Endothelial cell of umbilical vein (primary cell): ENCODE results near the gene COMT. TPM values are rescaled to one million over a fixed set of nuclear protein-coding genes. Genes with fewer than 3 reads are reported as not detected.

Source experiments
- BruUV-seq: library from RNA; stranded (reverse); fragments of 400-500 nt; replicated peaks from 2 replicates; lab custom pipeline; 2021; lab: Mats Ljungman, UMichigan
- CTCF ChIA-PET: fragments of 300-600, 350-600 bp; sonication (Branson Sonifier 250); formaldehyde crosslinking; loops from one replicate; lab custom pipeline; 2021; ENCODE audit warnings: antibody characterized with exemption, inconsistent platforms; lab: Charles Lee
- POLR2A ChIA-PET: fragments of 300-600, 350-600 bp; sonication (Branson Sonifier 250); formaldehyde crosslinking; loops from one replicate; lab custom pipeline; 2021; ENCODE audit warnings: antibody characterized with exemption, inconsistent platforms; lab: Charles Lee
- DNase-seq: peaks from one replicate; pipeline ENCODE4 v3.0.0-alpha.2; 2011; ENCODE audit warnings: low read depth, low spot score
- FAIRE-seq: peaks from 2 replicates; lab custom pipeline; 2011; peaks lifted over from hg19 to GRCh38; lab: Jason Lieb, UNC
- H2AFZ ChIP-seq: 2 replicates; pipeline ENCODE4 v1.6.0; 2012; ENCODE audit warnings: low read depth, low read length, control low read depth, inconsistent platforms
- H3K27ac ChIP-seq: 2 replicates; pipeline ENCODE4 v1.5.1; 2011; ENCODE audit warnings: low read depth, mild to moderate bottlenecking, control low read depth, low read length, moderate library complexity; ENCODE audit not compliant: insufficient read depth
- H3K27me3 ChIP-seq, 2 experiments: 2 replicates each; pipeline versions ENCODE4 v1.6.0 to v1.6.1; 2011; ENCODE audit warnings: low read length in 2 of 2, mixed read lengths in 1 of 2; ENCODE audit not compliant: control insufficient read depth in 2 of 2, insufficient read depth in 2 of 2
- H3K36me3 ChIP-seq, 2 experiments: 2 replicates in 1 of 2; 3 replicates in 1 of 2; pipeline ENCODE4 v1.5.1; 2011; ENCODE audit warnings: low read length in 2 of 2, mild to moderate bottlenecking in 1 of 2, moderate library complexity in 1 of 2; ENCODE audit not compliant: control insufficient read depth in 2 of 2, insufficient read depth in 2 of 2; ENCODE audit errors: extremely low read depth in 1 of 2
- H3K4me1 ChIP-seq: 3 replicates; pipeline ENCODE4 v1.5.1; 2011; ENCODE audit warnings: mild to moderate bottlenecking, low read length; ENCODE audit not compliant: control insufficient read depth, insufficient read depth; ENCODE audit errors: extremely low read depth
- H3K4me2 ChIP-seq: 2 replicates; pipeline ENCODE4 v1.6.1; 2011; ENCODE audit warnings: low read length, control low read depth, mixed read lengths; ENCODE audit not compliant: insufficient read depth
- H3K4me3 ChIP-seq, 3 experiments: fragments of 200-600 bp in 1 of 3; sonication (generic), shearing (Covaris generic) in 1 of 3; replicated peaks in 1 of 3; 2 replicates each; pipeline ENCODE4 v1.5.1; 2011 to 2016; ENCODE audit warnings: control low read depth in 3 of 3, low read length in 3 of 3, mild to moderate bottlenecking in 2 of 3, inconsistent platforms in 1 of 3, low read depth in 1 of 3, moderate library complexity in 1 of 3; ENCODE audit not compliant: insufficient read depth in 1 of 3
- H3K79me2 ChIP-seq: 2 replicates; pipeline ENCODE4 v1.6.0; 2012; ENCODE audit warnings: low read length, inconsistent platforms; ENCODE audit not compliant: control insufficient read depth, insufficient read depth
- H3K9ac ChIP-seq: replicated peaks from 2 replicates; pipeline ENCODE3; 2011; ENCODE audit warnings: low read length, control low read depth; ENCODE audit not compliant: insufficient read depth; ENCODE audit errors: extremely low read depth
- H3K9me1 ChIP-seq: replicated peaks from 3 replicates; pipeline ENCODE4 v1.6.0; 2011; ENCODE audit warnings: mild to moderate bottlenecking, low read length; ENCODE audit not compliant: control insufficient read depth, insufficient read depth; ENCODE audit errors: extremely low read depth
- H3K9me3 ChIP-seq: replicated peaks from 2 replicates; pipeline ENCODE4 v1.5.1; 2012; ENCODE audit warnings: low read length, inconsistent platforms; ENCODE audit not compliant: control insufficient read depth, insufficient read depth
- H4K20me1 ChIP-seq: replicated peaks from 2 replicates; pipeline ENCODE3; 2011; ENCODE audit warnings: mild to moderate bottlenecking, low read length; ENCODE audit not compliant: control insufficient read depth, insufficient read depth; ENCODE audit errors: extremely low read depth
- FOS ChIP-seq: IDR thresholded peaks from 2 replicates; pipeline ENCODE4 v1.6.1; 2011; ENCODE audit warnings: mild to moderate bottlenecking, low read length, moderate library complexity, borderline replicate concordance; ENCODE audit not compliant: insufficient read depth
- JUN ChIP-seq: IDR thresholded peaks from 2 replicates; pipeline ENCODE4 v1.6.1; 2011; ENCODE audit warnings: borderline replicate concordance, low read depth; ENCODE audit not compliant: insufficient read length, insufficient read depth
- MYC ChIP-seq: IDR thresholded peaks from one replicate; pipeline ENCODE4 v1.6.1; 2011; ENCODE audit warnings: mild to moderate bottlenecking, low read depth, low read length
- POLR2A ChIP-seq: IDR thresholded peaks from 2 replicates; pipeline ENCODE4 v1.6.1; 2012; ENCODE audit warnings: low read depth, mild to moderate bottlenecking, control low read depth, low read length
- dilution Hi-C: fragments of 300-500 bp; cut with MboI; formaldehyde crosslinking; loops from one replicate; pipeline ENCODE4 v1.15.0; 2019; ENCODE audit warnings: low sequenced_read_pairs; ENCODE audit not compliant: extremely low pct_ligation_motif_present
- intact Hi-C: fragments of 100-400 bp; cut with micrococcal nuclease; formaldehyde crosslinking; loops from one replicate; pipeline ENCODE4 v1.10.0; 2022
- polyA plus RNA-seq, 4 experiments: library from polyadenylated mRNA; depleted of rRNA in 3 of 4; stranded (reverse) in 3 of 4; unstranded in 1 of 4; fragments of >200 nt; gene quantifications; 2 replicates each; pipeline versions ENCODE4 v1.2.1 to v1.2.3, GENCODE V29; 2011 to 2012; ENCODE audit warnings: missing spikeins in 1 of 4
- total RNA-seq: library from RNA; stranded (reverse); gene quantifications from 2 replicates; pipeline ENCODE4 v1.2.3, GENCODE V29; 2021
- TF ChIP-seq, protein P1 (sequence below), 2 donors: IDR thresholded peaks; 1 replicate in 1 of 2; 2 replicates in 1 of 2; pipeline ENCODE4 v1.5.1; 2011; ENCODE audit warnings: low read length in 2 of 2, mild to moderate bottlenecking in 2 of 2, moderate library complexity in 2 of 2, control low read depth in 1 of 2, inconsistent platforms in 1 of 2, low read depth in 1 of 2; ENCODE audit not compliant: insufficient read depth in 1 of 2; ENCODE audit errors: extremely low read depth in 1 of 2

COMT gene
- total and polyA plus RNA-seq, 2 donors (not counting 3 experiments of a cell fraction or from before 2014, with no cell fraction given), result 221 to 537 TPM

DNA sequence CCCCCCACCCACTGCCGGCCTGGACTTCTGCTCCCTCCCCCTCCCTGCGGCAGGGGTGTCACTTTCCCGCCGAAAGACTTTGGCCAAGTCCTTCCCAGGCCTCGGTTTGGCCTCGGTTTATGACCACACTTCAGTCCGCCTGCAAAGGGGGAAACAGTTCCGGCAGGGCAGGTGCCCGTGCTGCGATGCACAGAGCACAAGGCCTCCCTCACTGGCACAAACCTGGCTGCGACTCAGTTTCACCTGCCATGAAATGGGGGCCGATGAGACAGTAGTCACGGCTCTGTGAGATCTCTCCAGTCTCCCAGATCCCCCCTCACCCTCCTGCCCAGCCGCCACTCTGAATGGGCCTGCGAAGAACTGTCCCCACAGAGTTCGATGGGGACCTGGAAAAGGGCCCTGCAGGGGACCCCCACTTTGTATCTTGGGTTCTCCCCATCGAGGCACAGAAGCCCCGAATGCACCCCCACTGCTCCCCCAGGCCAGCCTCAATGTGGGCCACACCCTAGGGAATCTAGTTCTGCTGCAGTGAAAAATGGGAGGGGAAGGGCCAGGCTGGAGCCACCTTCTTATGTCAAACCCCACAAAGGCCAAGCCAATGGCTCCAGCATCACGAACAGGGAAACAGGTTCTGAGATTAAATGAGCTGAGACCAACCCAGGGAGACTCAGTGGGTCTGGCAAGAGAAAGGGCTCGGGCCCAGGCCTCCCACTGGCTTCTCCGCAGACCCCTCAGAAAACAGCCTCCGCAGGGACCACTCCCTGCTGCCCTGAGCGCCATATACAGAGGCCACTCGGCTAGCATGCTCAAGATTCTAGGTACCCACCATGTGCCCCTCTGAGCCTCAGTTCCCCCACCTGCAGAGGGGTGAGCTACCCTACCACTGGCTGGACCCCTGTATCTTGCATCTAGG, 46.1 kb downstream of the COMT start:
- DNase-seq (no peak), FAIRE-seq (no peak)
- H3K36me3 ChIP-seq, result peaks cover 0 to 4% of the 10 kb centered on the region in 2 experiments
- BruUV-seq, result TSS peak; percentile 11
- dilution Hi-C loops (no loop called here), intact Hi-C loops (no loop called here)
- H3K4me2 ChIP-seq, result no peak overlapping the region
- CTCF ChIA-PET, result interaction anchor here (1.4 to 4.4 kb wide), 6 partner anchors 11 to 27 kb away, joined by 3 to 78 read pairs (median 6); no protein-coding TSS in a partner anchor
- H3K9me3 ChIP-seq, result no peaks in the 10 kb centered on the region
- H2AFZ ChIP-seq, result no peak overlapping the region
- peaks cover 13% of the 10 kb centered on the region for H3K79me2 ChIP-seq
- no peaks in the 10 kb centered on the region for H4K20me1 ChIP-seq
- POLR2A ChIA-PET, result interaction anchor here (1.5 to 1.8 kb wide), 2 partner anchors 13 to 14 kb away, joined by 6 to 7 read pairs; no protein-coding TSS in a partner anchor
- no peak overlapping the region for H3K9ac ChIP-seq
- no peak overlapping the region for H3K4me3 ChIP-seq
- no peaks in the 10 kb centered on the region for H3K9me1 ChIP-seq
- H3K27ac ChIP-seq, result no peak overlapping the region
- H3K4me1 ChIP-seq, result peaks cover 26% of the 10 kb centered on the region
- TF ChIP-seq POLR2A, result no peak
- TF ChIP-seq, protein P1, sequence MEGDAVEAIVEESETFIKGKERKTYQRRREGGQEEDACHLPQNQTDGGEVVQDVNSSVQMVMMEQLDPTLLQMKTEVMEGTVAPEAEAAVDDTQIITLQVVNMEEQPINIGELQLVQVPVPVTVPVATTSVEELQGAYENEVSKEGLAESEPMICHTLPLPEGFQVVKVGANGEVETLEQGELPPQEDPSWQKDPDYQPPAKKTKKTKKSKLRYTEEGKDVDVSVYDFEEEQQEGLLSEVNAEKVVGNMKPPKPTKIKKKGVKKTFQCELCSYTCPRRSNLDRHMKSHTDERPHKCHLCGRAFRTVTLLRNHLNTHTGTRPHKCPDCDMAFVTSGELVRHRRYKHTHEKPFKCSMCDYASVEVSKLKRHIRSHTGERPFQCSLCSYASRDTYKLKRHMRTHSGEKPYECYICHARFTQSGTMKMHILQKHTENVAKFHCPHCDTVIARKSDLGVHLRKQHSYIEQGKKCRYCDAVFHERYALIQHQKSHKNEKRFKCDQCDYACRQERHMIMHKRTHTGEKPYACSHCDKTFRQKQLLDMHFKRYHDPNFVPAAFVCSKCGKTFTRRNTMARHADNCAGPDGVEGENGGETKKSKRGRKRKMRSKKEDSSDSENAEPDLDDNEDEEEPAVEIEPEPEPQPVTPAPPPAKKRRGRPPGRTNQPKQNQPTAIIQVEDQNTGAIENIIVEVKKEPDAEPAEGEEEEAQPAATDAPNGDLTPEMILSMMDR (IDR thresholded peaks at IDR 0.05; ENCODE audit: extremely low read depth in 1 of 2, insufficient read depth in 1 of 2, low read depth in 1 of 2, low read length in 2 of 2), result no peak
- TF ChIP-seq MYC, result no peak
- TF ChIP-seq FOS, result no peak
- TF ChIP-seq JUN, result no peak
- H3K27me3 ChIP-seq, result no peaks in the 10 kb centered on the region
